Left ventricle myocardium superior (tissue), 1 donor: Measurements from ENCODE around the gene CRB1. TPM values are rescaled to one million over a fixed set of nuclear protein-coding genes. Genes with fewer than 3 reads are reported as not detected.
A peak's percentile ranks its signal among the peaks of the same experiment; 100 is the strongest.

Experiments used
- ATAC-seq: fragments of 200-7000 bp; cut with Tn5 transposase; one replicate; pipeline ENCODE4 v1.9.1; 2020; ENCODE audit warnings: mild to moderate bottlenecking, moderate library complexity
- DNase-seq: peaks from one replicate; pipeline ENCODE4 v3.0.0-alpha.2; 2020
- intact Hi-C: fragments of 100-400 bp; cut with micrococcal nuclease; formaldehyde crosslinking; loops from one replicate; pipeline ENCODE4 v1.11.0; 2022
- total RNA-seq: library from RNA; stranded (reverse); fragmentation: NEBNext Ultra II Directional; extraction: Animal tissue kit (Norgen Biotek cat#: 25700); gene quantifications from one replicate; pipeline ENCODE4 v1.2.1, GENCODE V29; 2021
- donor health status: DM: no; HTN: yes; CAD: no; lungs with severe emphysema.

CRB1 gene
- total RNA-seq, 1 donor from 2014 or later: 0.79 TPM

DNA sequence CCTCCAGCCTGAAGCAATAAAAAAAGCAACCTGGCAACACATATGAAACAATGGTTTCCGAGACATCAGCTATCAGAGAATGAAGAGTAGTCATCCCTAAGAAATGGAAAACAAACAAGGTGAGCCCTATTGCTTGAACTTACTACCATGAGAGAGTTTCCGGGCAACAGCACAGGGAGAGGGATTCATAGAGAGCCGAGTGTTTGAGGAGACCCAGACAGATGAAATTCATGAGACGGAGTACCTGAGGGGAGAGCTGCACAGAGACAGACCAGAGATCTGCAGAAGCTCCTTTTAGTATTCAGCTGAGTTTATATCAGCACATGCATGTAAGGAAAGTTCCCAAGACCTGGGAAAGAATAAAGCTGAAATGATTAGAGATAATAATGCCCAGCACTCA lies 19.8 kb downstream of the CRB1 start:
- intact Hi-C loops: no loop called here
- ATAC-seq: no peak
- no peak for DNase-seq

DNA sequence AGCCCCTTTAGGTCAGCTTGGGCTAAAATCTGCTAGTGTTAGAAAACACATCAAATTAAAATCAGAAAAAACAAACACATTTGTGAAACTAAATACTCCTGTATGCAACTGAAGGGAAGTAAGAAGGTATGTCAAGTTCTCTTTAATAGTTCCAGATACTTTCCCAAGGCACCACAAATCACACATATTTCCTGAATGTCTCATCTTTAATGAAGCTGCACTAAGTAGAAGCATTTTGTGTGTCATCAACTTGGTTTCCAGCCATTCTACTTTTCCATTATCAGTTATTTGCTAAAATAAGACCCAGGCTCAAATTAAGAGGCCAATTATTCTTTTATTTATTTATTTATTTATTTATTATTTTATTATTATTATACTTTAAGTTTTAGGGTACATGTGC lies 34.7 kb downstream of the CRB1 start:
- ATAC-seq (no peak), DNase-seq (no peak)
- intact Hi-C loops: no loop called here

DNA sequence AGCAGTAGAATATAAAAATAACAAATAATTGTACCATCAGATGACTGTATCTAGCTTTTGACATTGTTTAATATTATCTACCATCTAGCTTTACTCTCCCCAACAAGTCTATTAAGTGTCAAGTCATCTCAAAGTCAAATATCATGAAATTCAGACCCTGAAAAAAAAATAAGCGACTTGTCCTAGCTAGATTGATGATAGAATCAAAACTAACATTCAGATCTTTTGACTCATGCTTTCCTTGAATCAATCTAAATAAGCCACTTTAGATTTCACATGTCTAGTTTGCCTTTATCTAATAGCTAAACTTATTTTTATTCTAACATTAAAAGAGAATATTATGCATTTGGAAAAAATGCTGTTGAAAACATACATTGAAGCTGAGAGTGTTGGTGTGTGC lies 35.4 kb downstream of the CRB1 start:
- no peak for ATAC-seq
- intact Hi-C loops: no loop called here
- no peak for DNase-seq

DNA sequence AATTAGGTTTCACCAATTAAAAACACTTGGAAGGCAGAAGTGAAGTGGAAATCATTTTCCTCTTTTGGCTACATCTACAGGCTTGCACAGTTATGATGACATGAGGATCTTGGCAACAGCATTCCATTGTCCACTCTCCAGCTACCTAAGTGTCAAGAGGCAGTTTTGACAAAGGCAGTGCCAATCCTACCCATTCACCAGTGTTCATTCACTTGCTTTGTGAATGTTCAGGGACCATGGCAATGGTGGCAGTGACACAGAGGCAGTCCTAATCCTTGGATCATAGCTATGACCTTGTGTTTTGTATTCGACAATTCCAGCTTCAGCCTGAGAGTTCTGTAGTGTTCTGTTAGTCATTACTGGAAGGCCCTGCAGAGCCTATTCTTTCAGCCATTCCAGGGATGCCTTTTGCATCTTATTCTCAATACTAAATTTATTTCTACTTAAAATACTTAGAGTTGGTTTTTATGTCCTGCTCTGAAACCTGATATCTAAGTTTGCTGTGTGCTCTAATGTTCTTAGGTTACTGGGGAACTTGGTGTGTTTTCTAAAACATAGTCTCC lies 36.7 kb downstream of the CRB1 start:
- ATAC-seq: peak; percentile 57
- no peak for DNase-seq
- intact Hi-C loops: no loop called here

DNA sequence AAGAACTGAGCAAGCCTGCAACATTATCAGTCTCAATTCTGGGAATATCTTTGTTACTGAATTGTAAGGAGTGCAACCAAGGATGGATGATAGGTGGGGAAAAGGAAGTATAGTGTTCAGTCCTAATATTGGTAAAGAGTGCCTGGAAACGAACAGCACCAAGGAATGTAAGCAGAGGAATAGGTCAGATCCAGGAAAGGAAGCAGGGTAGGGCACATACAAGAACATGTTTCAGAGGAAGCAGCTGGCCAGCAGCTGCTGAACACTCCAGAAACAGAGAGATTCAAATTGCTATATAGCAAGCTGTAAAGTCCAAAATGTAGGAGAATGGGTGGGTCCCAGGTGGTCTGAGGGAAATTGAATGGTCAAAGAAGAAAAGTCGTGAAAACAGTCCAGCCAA lies 37.9 kb downstream of the CRB1 start:
- DNase-seq (no peak), ATAC-seq (no peak)
- intact Hi-C loops: no loop called here

DNA sequence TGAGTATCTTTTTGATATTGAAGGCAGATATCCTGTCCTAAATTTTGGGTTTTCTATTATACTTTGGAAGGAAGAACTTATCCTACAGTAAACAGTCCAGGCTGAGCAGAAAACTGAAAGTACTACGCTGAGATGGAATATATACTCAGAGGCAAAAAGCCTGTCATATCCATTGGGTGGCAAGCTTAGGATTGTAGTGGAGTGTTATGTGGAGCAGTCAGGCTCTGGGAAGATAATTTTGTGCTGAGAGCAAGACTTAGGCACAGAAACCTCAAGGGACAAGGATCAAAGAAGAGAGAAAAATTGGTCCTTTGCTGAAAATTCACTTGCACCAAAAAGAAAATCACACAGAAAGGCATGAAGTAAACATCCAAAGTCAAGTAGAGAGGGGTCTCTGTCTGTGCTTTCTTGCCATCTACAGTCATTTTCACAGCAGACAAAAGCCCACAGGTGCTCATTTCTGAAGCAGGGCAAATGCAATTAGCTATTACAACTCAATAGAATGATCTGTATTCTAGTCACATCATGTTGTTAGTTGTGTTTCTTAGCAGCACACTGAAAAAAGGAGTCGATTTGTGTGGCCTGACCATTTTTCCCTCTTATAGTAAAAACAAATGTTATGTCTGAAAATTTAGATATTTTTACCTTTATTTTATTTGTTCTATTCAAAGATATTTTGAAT lies 38.5 kb downstream of the CRB1 start:
- intact Hi-C loops: no loop called here
- ATAC-seq (no peak), DNase-seq (no peak)

DNA sequence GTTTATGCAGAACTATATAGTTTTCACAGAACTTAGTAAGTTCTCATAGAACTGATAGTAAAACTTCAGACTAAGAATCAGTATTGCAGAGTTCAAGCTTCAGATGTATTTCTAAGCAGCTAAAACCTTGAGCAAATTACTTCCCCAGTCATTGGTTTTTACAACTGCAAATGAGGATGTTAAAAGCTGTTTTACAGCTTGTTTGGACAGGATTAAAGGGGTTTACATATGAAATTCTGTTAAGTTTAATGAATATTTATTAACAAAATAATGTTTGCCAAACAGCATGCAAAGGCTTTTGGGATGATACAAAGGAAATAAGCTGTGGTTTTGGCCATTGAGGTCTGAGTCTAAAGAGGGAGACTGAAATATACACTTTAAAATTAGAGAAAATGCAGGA lies 39.1 kb downstream of the CRB1 start:
- DNase-seq: no peak
- ATAC-seq: no peak
- intact Hi-C loops: no loop called here

DNA sequence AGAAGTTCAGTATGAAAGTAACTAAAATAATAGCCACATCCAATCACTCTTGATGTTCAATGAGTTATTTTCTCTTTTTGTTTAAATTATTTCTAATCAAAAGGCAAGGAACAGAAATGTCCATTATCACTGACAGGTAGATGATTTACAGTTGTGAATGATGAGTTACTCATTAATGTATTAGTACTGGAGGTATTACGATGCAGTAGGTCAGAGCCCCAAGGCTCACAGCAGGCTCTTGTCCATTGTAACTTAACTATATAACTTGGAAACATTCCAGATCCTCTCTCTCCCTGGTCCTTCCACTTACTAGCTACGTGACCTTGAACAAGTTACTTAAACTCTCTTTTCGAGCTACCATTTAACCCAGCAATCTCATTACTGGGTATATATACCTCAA lies 39.5 kb downstream of the CRB1 start:
- ATAC-seq (no peak), DNase-seq (no peak)
- intact Hi-C loops: no loop called here

DNA sequence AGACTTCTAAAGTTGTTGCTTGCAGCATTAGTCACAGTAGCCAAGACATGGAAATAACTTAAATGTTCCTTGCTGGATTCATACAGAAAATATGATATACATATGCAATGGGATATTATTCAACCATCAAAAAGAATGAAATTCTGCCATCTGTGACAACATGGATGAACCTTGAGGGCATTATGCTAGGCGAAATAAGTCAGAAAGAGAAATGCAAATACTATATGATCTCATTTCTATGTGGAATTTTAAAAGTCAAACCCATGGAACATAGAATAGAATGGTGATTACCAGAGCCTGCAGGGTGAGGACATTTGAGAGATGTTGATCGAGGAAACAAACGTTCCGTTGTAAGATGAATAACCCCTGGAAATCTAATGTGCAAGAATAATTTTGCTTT lies 43.0 kb downstream of the CRB1 start:
- DNase-seq: no peak
- intact Hi-C loops: no loop called here
- ATAC-seq: no peak

DNA sequence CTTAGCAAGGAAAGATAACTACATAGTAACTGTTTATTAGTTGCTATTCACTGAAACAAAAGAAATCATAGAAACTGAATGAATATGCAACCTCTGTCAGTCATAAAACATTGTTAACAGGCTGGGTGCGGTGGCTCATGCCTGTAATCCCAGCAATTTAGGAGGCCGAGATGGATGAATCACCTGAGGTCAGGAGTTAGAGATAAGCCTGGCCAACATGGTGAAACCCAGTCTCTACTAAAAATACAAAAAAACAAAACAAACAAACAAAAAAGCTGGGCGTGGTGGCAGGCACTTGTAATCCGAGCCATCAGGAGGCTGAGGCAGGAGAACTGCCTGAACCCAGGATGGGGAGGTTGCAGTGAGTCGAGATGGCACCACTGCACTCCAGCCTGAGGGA lies 44.1 kb downstream of the CRB1 start:
- intact Hi-C loops: no loop called here
- ATAC-seq (no peak), DNase-seq (no peak)

DNA sequence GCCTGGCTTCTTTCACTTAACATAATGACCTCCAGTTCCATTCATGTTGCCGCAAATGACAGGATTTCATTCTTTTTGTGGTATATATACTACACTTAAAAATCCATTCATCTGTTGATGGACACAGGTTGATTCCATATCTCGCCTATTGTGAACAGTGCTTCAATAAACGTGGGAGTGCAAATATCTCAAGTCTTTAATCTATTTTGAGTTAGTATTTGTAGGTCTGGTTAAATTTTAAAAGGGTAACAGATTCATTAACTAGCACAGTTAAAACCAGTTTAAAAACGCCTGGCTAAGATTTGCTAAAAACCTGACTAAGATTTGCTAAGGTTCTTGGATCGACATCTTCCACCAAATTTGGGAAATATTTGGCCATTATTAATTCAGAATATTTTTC lies 45.7 kb downstream of the CRB1 start:
- intact Hi-C loops: no loop called here
- ATAC-seq: no peak
- DNase-seq: no peak

DNA sequence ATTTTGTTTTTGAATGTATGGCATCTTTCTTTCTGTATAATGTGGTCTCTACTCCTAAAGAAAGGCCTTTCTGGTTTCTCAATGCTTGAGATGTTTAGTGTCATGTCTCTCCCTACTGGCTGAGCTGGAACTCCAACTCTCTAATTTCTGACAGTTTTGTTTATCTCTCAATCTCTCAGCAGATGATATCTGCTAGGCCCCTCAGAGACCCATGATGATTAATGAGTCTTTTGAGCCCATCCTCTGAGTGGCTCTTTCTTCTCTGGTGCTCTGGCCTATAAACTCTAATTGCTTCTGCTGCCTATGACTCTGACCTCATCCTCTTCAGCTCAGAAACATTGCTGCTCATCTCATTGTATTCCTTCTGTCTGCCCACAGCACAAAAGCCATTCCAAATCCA lies 46.6 kb downstream of the CRB1 start:
- intact Hi-C loops: no loop called here
- ATAC-seq (no peak), DNase-seq (no peak)

DNA sequence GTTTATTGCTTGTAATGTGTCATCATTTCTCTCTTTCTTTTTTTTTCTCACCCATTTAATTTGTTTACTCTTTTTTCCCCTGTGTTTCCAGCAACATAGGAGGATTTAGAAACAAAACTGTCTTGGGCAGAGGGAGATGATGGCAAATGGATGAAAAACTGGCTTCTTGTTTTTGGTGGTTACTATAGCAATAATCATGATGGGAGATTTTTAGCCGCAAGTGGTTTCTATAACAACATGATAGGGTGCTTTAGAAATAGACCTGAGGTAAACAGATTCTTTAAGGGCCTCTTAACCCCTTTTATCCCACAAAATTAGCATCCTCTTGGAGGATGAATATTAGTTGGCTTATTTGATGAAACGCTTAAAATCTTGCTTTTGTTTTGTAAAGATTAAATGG lies 51.6 kb downstream of the CRB1 start:
- DNase-seq: no peak
- intact Hi-C loops: no loop called here
- no peak for ATAC-seq

DNA sequence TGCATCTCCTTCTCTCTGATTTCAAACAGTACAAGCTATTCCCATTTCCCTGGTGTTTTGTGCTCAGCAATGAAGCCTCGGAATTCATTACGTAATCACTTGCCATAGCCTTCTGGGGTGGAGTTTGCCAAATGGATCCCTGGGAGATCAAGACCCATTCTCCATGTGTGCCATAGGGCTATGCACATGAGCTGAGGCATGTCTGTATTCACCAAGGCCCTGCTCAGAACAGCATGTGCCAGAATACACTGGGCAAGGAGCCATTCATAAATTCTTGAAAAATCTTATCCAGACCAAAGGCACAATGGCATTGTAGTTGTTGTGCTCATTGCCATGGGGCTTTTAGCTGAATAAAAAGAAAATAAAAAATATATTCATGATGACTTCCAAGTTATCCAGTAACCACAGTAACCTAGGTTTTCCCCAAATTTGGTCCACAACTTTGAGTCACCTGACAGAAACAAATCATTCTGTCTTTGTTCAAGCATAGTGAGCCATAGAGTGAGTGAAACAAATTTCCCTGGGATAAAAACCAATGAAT lies 53.0 kb downstream of the CRB1 start:
- intact Hi-C loops: no loop called here
- peak; percentile 82 for ATAC-seq
- DNase-seq: no peak

DNA sequence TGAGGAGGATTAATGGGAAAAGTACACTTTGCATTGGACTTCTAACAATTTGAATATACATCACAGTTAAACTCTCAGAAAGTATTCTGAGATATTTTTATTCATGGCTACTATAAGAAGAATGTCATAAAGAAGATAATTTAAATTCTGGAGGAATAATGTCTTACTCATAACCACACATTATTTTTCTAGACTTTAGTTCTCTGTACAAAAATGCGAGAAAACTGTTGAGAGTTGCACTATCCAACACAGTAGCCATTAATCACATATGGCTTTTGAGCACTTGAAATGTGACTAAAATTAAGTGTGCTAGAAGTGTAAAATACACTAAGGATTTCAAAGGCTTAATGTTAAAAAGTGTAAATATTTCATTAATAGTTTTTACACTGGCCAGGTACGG lies 53.8 kb downstream of the CRB1 start:
- intact Hi-C loops: no loop called here
- no peak for DNase-seq
- ATAC-seq: no peak

DNA sequence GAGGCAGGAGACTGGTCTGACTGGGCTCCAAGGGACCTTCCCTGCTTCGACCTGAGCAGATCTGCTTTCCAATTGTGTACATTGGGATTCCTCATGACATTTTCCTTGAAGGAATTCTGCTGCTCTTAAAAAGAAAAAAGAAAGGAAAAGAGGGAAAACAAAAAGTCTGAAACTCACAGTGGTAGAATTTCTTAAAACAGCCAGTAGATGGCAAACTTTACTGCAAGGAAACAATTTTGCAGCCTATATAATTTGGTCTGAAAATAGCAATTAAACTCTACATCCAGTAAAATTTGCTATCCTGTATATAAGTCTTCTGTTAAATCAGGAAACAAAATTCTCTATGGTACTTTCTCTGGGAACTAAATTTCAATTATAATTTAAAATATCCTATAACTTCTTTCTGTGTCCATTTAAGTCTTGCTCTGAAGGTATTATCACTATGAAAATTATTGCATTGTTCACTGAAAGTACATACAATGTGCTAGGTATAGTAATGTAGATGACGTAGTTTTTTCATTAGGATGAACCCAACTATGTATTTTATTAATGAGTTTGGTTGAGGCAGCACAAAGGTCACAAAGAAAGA lies 59.8 kb downstream of the CRB1 start:
- ATAC-seq: no peak
- intact Hi-C loops: no loop called here

DNA sequence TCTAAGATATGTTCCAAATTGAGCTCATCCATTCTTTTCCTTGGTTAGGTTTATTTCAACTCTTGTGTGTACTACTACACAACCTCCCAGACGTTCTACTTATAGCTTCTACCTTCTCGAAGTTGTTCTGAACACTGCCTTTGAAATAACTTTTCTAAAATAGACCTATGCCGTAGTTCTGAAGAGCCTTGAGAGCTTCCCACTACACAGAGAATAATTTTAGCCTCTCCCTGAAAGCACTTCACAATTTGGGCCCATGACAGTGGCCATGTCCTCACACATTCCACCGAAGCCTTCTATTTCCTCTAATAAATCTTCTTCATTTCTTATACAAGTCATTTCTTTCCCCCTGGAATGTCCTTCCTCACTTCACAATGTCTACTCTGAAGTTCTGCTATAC lies 62.2 kb downstream of the CRB1 start:
- DNase-seq (no peak), ATAC-seq (peak; percentile 94)
- intact Hi-C loops: no loop called here

More for the DNA sequence above, 59.8 kb downstream of the CRB1 start:
- no peak for DNase-seq

DNA sequence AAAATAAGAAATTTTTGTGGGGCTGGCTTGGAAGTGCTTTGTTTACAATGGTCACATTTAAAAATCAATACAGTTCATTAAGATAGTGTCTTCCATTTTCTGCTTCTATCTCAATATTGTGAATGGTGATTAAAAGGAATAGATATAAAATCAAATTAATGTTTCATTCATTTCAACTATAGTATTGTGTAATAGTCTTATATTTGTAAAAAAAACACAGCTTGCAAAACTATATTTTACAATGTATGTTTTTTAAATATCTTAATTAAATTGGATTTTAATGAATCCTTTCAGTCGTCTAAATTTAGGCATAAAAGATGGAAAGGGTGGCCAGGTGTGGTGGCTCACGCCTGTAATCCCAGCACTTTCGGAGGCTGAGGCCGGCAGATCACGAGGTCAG lies 63.5 kb downstream of the CRB1 start:
- ATAC-seq: no peak
- intact Hi-C loops: no loop called here
- no peak for DNase-seq

DNA sequence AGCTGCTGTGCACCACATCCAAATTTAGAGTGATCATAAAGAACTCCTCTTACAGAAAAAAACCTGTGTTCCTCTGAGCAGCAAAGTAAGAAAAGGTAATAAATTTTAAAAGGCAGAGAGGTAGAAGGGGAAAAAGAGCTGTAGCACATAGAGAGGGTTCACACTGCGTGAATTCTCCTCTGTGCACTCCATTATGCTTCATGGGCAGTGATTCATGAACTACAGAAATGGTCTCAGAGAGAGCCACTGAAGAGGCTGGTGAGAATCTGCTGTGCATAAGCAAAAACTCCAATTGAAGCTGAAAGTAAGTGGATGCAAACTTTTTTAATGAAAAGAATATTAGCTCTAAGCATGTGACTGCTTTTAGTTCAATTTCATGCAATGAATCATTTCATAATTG lies 65.0 kb downstream of the CRB1 start:
- intact Hi-C loops: no loop called here
- ATAC-seq: no peak

DNA sequence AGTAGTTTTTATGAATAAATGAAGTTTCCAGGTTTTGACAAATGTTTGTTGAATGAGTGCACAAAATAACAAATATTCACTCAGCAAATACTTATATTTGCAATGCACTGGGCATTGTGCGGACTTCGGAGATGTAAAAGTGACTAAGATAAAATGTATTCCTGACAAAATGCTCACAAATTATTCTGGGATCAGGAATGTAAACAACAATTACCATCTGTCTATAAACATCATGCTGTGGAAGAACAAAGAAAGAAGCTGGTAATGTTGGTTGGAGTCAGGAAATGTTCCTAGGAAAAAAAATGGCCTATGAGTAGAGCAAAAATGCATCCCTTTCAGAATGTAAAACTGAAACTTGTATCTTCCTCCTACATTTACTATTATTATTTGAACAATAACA lies 68.5 kb downstream of the CRB1 start:
- DNase-seq: no peak
- intact Hi-C loops: no loop called here
- no peak for ATAC-seq

More for the DNA sequence above, 65.0 kb downstream of the CRB1 start:
- no peak for DNase-seq
